Spleen (tissue), 11 donors: ENCODE results near the gene RTTN. TPM values are rescaled to one million over a fixed set of nuclear protein-coding genes. Genes with fewer than 3 reads are reported as not detected.

Experiments used
- DNase-seq: peaks from one replicate; pipeline ENCODE4 v3.0.0-alpha.2; 2020
- H3K27ac ChIP-seq, 8 donors: fragments of 200-600 bp; sonication (generic) in 7 of 8; 1 replicate in 4 of 8; 2 replicates in 4 of 8; pipeline versions ENCODE4 v1.5.0 to v1.8.0; 2016 to 2021; ENCODE audit warnings: inconsistent platforms in 4 of 8, mild to moderate bottlenecking in 4 of 8, moderate library complexity in 1 of 8
- H3K27me3 ChIP-seq, 7 donors: fragments of 200-600 bp; sonication (generic) in 6 of 7; replicated peaks in 1 of 7; 1 replicate in 4 of 7; 2 replicates in 3 of 7; pipeline versions ENCODE4 v1.5.0 to v1.8.0; 2016 to 2021; ENCODE audit warnings: inconsistent platforms in 3 of 7, mild to moderate bottlenecking in 1 of 7
- H3K36me3 ChIP-seq, 6 donors: fragments of 200-600 bp; sonication (generic) in 5 of 6; 1 replicate in 4 of 6; 2 replicates in 2 of 6; pipeline versions ENCODE4 v1.5.0 to v1.8.0; 2016 to 2021; ENCODE audit warnings: inconsistent platforms in 2 of 6
- H3K4me1 ChIP-seq, 6 donors: fragments of 200-600 bp; sonication (generic) in 5 of 6; 1 replicate in 3 of 6; 2 replicates in 3 of 6; pipeline versions ENCODE4 v1.5.0 to v1.8.0; 2016 to 2021; ENCODE audit warnings: inconsistent platforms in 3 of 6
- H3K4me3 ChIP-seq, 8 donors: fragments of 200-600 bp; sonication (generic) in 7 of 8; 1 replicate in 4 of 8; 2 replicates in 4 of 8; pipeline versions ENCODE4 v1.5.0 to v1.8.0; 2016 to 2021; ENCODE audit warnings: inconsistent platforms in 4 of 8, mild to moderate bottlenecking in 4 of 8, moderate library complexity in 2 of 8
- H3K9me3 ChIP-seq, 8 donors: fragments of 200-600 bp; sonication (generic) in 7 of 8; 1 replicate in 4 of 8; 2 replicates in 4 of 8; pipeline versions ENCODE4 v1.5.0 to v1.8.0; 2016 to 2021; ENCODE audit warnings: inconsistent platforms in 4 of 8
- CTCF ChIP-seq, 11 experiments: fragments of 200-600 bp in 7 of 11; fragments of 450-650 bp in 4 of 11; sonication (generic) in 4 of 11; IDR thresholded peaks in 8 of 11; conservative IDR thresholded peaks in 3 of 11; 1 replicate in 7 of 11; 2 replicates in 4 of 11; pipeline versions ENCODE4 v1.4.0 to v1.8.0; 2016 to 2021; ENCODE audit warnings: antibody characterized with exemption in 11 of 11, inconsistent platforms in 4 of 11, mild to moderate bottlenecking in 1 of 11
- POLR2A ChIP-seq, 3 donors: fragments of 450-650 bp; IDR thresholded peaks; one replicate each; pipeline ENCODE4 v1.5.1; 2017; ENCODE audit warnings: antibody characterized with exemption in 3 of 3, mild to moderate bottlenecking in 1 of 3
- POLR2AphosphoS5 ChIP-seq, 3 donors: sonication (generic); formaldehyde crosslinking; IDR thresholded peaks; one replicate each; pipeline ENCODE4 v1.5.1; 2017; ENCODE audit warnings: antibody characterized with exemption in 3 of 3
- WGBS, 5 donors: extraction: QIAGEN DNeasy Blood & Tissue Kit in 3 of 5; methylation state at CpG; one replicate each; pipeline versions ENCODE4 v1.1.5 to v1.1.7; 2013 to 2018; 5-methylcytosine and 5-hydroxymethylcytosine counted together
- intact Hi-C: fragments of 100-400 bp; cut with DNase I; formaldehyde crosslinking; loops from one replicate; pipeline ENCODE4 v1.15.0; 2023; ENCODE audit warnings: low total_unique reads
- polyA plus RNA-seq, 3 donors: library from polyadenylated mRNA; stranded (reverse); fragments of 200-250 nt; gene quantifications; one replicate each; pipeline ENCODE4 v1.2.1, GENCODE V29; 2013
- total RNA-seq, 7 donors: library from RNA; depleted of rRNA in 3 of 7; stranded (reverse); fragments of >200 nt in 3 of 7; fragmentation: NEBNext Ultra II Directional in 4 of 7; extraction: Animal tissue kit (Norgen Biotek cat#: 25700) in 4 of 7; gene quantifications; one replicate each; pipeline versions ENCODE4 v1.1.0 to v1.2.1, GENCODE V29; 2016 to 2021
- donor health status: healthy with polysubstance abuse.
- donor health status: DM: no; HTN: no; CAD: no; lungs with moderate emphysema.
- donor health status: DM: no; HTN: no; CAD: no.
- donor health status: Bipolar disorder and iron deficiency.
- donor health status: healthy.
- donor health status: DM: no; HTN: no; CAD: no.
- donor health status: DM: yes; HTN: yes; CAD: no.

RTTN gene
- total and polyA plus RNA-seq, 10 donors = 4.0 to 32.3 (median 23.8) TPM

GRCh38 chr18:70036168-70036567, 169.3 kb downstream of the RTTN start:
- intact Hi-C loops = no loop called here
- DNase-seq = no peak
- peaks cover 0 to 35% (median 0%) of the 10 kb centered on the region in 6 donors for H3K36me3 ChIP-seq
- no peak overlapping the region for H3K27ac ChIP-seq
- H3K27me3 ChIP-seq = no peaks in the 10 kb centered on the region
- peaks cover 0 to 3% (median 0%) of the 10 kb centered on the region in 8 donors for H3K9me3 ChIP-seq
- no peaks in the 10 kb centered on the region for H3K4me1 ChIP-seq
- WGBS, 5 donors = 88 to 96% (median 94%) methylated on average over 2 of the region's 2 CpGs
- H3K4me3 ChIP-seq = no peak overlapping the region
- TF ChIP-seq POLR2A (IDR thresholded peaks at IDR 0.05) (no peak), POLR2AphosphoS5 (IDR thresholded peaks at IDR 0.05) (no peak), CTCF (IDR thresholded peaks at IDR 0.05 in 8 of 11, conservative IDR thresholded peaks at IDR 0.05 in 3 of 11) (no peak)

DNA sequence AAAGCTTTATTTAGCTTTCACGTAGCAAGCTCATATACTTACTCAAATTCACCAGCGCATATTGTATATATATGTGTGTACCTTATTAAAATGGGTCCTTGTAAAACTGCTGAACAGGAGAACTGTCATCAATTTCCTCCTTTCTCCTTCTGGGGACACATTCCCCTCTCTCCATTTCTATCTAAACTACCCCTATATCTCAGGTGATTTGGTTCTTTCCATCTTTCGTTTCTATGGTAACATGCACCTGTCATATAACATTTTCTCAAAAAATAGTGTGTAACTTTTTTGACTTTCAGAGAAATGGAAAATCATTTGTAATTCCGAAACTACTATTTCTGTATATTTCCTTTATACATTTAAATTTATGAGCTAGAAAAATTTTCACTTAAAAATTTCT, 174.3 kb downstream of the RTTN start:
- no peaks in the 10 kb centered on the region for H3K27me3 ChIP-seq
- peaks cover 0 to 1% (median 0%) of the 10 kb centered on the region in 8 donors for H3K9me3 ChIP-seq
- H3K4me1 ChIP-seq = no peaks in the 10 kb centered on the region
- TF ChIP-seq POLR2A (IDR thresholded peaks at IDR 0.05) (no peak), CTCF (IDR thresholded peaks at IDR 0.05 in 8 of 11, conservative IDR thresholded peaks at IDR 0.05 in 3 of 11) (no peak), POLR2AphosphoS5 (IDR thresholded peaks at IDR 0.05) (no peak)
- H3K36me3 ChIP-seq = peaks cover 0 to 63% (median 8%) of the 10 kb centered on the region in 6 donors
- H3K27ac ChIP-seq = no peak overlapping the region
- H3K4me3 ChIP-seq = no peak overlapping the region
- no peak for DNase-seq
- intact Hi-C loops = no loop called here
- 93 to 97% (median 94%) methylated on average over 4 of the region's 4 CpGs for WGBS, 5 donors

- TF ChIP-seq POLR2A (IDR thresholded peaks at IDR 0.05) = no peak
- TF ChIP-seq CTCF (IDR thresholded peaks at IDR 0.05 in 8 of 11, conservative IDR thresholded peaks at IDR 0.05 in 3 of 11) = no peak
- no peak for TF ChIP-seq POLR2AphosphoS5 (IDR thresholded peaks at IDR 0.05)
- intact Hi-C loops = no loop called here
- Histone ChIP-seq H3K4me1 (no peaks in the 10 kb centered on the region), H3K36me3 (peaks cover 0 to 66% (median 8%) of the 10 kb centered on the region in 6 donors), H3K27ac (no peak overlapping the region), H3K9me3 (no peaks in the 10 kb centered on the region), H3K27me3 (no peaks in the 10 kb centered on the region), H3K4me3 (no peak overlapping the region)
- no peak for DNase-seq
- 82 to 92% (median 87%) methylated on average over 1 of the region's 1 CpG for WGBS, 5 donors
These were observed 174.8 kb downstream of the RTTN start for GRCh38 chr18:70030728-70031127.

- Histone ChIP-seq H3K27me3 (no peaks in the 10 kb centered on the region), H3K36me3 (peaks cover 0 to 81% (median 8%) of the 10 kb centered on the region in 6 donors), H3K27ac (no peak overlapping the region), H3K9me3 (no peaks in the 10 kb centered on the region), H3K4me1 (peaks cover 0 to 8% (median 0%) of the 10 kb centered on the region in 6 donors), H3K4me3 (no peak overlapping the region)
- no peak for DNase-seq
- intact Hi-C loops = no loop called here
- TF ChIP-seq POLR2AphosphoS5 (IDR thresholded peaks at IDR 0.05) = no peak
- TF ChIP-seq POLR2A (IDR thresholded peaks at IDR 0.05) = no peak
- no peak for TF ChIP-seq CTCF (IDR thresholded peaks at IDR 0.05 in 8 of 11, conservative IDR thresholded peaks at IDR 0.05 in 3 of 11)
- WGBS, 5 donors = 61 to 88% (median 80%) methylated on average over 1 of the region's 1 CpG
These were observed 176.3 kb downstream of the RTTN start for GRCh38 chr18:70029163-70029562.
